CD4-positive, alpha-beta T cell treated with Interleukin-2 at 100 ng/mL for 4 hours (primary cell): ENCODE measurements around the gene SLC27A5.
A peak's percentile ranks its signal among the peaks of the same experiment; 100 is the strongest.
"Not testable (repeated sequence)": the region's sequence is repeated elsewhere in the genome, so short reads cannot be mapped to it uniquely, and the experiment has no call there.

Source experiments
- DNase-seq: peaks from one replicate; pipeline ENCODE4 v3.0.0-alpha.2; 2020; ENCODE audit warnings: low spot score

Gene SLC27A5

DNA sequence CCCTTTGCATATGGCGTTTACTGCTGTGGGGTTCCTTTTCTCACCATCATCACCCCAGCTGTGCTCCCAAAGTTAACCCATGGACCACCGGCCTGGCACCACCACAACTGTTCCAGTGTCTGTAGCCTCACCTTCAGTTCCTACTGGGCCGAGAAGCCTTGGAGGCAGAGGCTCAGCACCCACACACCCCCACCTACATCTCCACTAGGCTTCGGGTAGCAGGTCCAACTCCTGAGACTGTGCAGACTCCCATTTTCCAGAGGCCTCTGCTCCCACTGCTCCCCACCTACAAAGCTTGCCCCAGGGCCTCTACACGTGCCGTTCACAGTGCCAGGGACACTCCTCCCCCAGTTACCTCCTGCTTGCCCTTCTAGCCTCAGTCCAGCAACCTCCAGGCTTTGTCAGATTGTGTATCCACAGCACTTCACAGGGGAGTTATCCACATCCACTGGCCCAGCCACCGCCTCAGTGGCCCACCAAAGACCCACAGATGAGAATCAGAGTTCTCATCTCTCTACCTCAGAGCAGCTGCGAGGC is 14.1 kb downstream of the SLC27A5 start:
- DNase-seq: no peak

DNA sequence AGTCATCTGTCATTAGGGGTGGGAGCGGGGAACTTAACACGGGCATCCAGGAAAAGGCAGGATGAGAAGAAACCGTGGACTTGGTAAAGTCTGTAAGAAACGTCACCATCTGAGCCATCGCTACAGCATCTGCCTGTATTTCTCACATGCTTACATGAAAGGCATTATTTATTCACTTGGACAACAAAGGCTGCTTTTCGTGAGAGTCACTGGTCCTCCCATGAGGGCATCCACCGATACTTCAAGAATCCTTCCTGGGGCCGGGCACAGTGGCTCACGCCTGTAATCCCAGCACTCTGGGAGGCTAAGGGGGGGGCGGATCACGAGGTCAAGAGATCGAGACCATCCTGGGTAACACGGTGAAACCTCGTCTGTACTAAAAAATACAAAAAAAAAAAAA is 19.5 kb downstream of the SLC27A5 start:
- DNase-seq: no peak

DNA sequence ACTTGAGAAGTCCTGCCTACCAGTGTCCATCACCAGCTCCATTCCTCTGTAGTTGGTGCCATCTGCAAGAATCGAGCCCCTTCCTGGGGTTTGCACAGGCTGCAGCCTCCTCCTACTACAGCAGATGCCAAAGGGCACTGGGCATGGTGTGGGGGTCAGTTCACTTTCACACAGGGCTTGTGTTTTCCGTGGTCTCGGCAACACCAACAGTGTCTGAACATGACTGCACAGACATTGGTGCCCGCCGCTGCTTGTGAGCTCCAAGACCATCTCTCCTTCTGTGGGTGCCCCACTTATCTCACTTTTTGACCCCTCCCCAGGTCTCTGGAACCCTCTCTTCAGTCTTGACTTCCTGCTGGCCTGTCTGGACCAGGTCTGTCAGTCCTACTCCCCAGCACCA is 20.4 kb downstream of the SLC27A5 start:
- DNase-seq: no peak

DNA sequence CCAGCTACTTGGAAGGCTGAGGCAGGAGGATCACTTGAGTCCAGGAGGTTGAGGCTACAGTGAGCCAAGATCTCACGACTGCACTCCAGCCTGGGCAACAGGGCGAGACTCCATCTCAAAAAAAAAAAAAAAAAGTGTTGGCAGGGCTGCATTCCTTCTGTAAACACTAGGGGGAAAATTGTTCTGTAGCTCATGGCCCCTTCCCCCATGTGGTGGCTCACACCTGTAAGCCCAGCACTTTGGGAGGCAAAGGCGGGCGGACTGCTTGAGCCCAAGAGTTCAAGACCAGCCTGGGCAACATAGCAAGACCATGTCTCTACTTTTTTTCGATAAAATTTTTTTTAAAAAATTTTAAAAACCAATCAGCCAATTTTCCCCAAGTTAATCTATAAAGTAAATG is 27.4 kb downstream of the SLC27A5 start:
- not testable (repeated sequence) for DNase-seq

DNA sequence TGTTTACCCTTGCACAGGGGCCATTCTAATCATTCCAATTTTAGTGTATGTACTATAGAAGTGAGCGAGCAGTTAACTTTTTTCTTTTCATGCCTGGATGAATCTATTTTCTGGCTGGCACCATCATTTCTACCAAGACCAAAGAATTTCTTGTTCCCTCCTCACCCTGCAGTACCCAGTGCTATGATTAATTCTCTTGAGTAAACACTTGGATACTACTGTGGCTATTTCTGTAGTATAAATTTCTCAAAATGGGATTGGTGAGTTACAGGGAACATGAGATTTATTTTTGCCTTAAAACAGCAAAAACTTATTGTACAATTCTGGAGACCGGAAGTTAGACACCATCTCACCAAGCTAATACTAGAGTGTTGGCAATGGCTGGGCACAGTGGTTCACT is 28.0 kb downstream of the SLC27A5 start:
- DNase-seq: no peak

DNA sequence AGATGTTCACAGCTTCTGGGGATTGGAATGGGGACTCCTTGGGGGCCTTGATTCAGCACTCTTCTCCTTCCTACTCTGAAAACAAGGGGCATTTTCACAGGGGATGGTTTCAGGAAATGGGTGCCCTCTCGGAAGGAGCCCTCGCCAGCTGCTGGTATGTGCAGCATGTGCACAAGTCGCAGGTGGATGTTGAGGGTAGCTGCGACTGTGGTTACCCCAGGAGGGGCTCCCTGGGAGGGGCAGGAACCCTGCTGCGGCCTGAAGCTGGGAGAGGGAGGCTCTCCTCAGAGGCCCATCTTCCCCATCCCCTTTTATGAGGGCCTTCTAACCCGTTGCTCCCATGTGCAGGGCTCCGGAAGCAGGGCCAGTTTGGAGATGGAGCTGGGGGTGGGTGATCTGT is 29.4 kb downstream of the SLC27A5 start:
- DNase-seq: no peak

DNA sequence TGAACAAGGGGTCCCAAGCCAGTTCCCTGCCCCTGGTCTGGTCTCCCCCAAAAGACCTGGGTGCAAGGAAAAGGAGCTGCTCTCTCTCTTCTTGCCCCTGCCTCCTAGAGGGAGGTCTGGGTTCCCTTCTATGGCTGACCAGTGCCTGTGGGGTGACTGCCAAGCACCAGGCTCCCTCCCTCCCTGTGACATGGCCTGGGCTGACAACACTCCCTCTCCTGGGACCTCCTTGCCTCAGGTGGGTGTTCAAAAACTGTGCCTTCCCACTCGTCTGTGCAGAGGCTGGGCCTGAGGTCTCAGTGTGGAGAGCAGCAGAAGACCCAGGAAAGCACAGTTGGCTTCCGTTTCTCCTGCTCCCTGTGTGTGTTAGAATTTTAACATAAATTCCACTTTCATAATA is 31.0 kb downstream of the SLC27A5 start:
- no peak for DNase-seq

DNA sequence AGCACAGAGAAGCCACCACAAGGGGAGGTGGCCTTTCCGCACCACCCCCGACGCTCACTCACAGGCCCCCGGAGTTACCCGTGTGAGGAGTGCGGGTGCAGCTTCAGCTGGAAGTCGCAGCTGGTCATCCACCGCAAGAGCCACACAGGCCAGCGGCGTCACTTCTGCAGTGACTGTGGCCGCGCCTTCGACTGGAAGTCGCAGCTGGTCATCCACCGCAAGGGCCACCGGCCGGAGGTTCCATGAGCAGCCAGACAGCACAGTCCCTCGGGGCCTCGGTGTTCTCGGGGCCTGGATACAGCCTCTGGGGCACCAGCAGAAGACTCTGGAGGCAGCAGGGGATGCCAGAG is 31.3 kb downstream of the SLC27A5 start:
- DNase-seq: no peak

DNA sequence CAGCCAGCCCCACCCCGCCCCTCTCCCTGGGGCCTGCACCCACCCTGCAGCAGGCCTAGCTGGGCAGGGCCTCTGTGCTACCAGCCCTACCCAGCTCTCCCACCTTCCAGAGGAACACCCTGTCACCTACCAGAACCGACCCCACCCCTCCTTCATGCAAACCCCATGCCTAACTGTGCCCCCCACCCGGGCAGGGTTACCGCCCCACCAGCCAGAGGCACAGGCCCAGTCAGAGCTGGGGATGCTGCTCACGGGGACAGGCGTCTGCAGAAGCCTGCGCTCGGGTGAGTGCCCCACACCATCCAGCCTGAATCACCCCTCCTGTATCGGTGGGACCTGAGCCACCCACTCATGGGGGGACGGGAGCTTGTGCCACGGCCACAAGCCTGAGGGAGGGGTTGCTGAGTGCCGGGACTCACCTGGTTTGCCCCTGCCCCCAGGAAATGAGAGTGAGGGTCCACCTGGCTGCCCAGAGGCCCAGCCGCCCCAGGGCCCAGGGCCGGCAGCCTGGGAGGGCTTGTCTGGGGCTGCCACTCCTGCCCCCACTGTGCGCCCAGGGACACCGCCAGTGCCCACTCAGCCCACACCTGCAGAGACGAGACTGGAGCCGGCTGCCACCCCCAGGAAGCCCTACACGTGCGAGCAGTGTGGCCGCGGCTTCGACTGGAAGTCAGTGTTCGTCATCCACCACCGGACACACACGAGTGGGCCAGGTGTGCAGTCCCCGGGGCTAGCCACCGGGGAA is 31.9 kb downstream of the SLC27A5 start:
- no peak for DNase-seq

DNA sequence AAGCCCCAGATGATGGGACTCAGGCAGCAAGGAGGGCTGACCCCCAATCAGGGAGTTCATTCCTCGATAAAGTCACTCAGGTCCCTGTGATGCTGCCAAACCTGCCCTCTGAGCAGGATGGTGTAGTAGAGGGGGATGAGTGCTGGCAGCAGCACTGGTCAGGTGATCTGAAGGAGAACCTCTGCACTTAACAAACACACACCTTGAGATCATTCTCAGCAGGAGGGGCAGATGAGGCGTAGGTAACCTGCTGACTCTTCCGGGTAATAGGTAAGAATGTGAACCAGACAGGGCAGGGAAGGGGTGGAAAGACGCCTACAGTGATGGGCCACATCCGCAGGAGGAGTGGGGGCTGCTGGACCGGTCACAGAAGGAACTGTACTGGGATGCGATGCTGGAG is 32.5 kb downstream of the SLC27A5 start:
- no peak for DNase-seq

DNA sequence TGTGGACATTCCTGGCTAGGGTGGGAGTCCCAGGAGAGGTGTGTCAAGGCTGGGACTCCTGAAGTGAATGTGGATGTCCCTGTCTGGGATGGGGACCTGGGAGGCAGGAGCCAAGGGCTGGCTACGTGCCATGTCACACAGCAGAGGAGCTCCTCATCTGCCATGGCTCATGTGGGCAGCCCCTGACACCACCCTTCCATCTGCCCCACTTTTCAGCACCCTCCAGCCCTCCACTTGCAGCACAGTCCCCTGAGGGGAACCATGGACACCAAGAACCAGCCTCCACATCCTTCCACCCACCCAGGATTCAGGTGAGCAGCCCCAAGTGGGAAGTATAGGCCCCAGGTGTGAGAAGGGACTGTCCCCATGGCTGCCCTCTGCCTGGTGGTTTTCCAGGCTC is 33.9 kb downstream of the SLC27A5 start:
- no peak for DNase-seq

DNA sequence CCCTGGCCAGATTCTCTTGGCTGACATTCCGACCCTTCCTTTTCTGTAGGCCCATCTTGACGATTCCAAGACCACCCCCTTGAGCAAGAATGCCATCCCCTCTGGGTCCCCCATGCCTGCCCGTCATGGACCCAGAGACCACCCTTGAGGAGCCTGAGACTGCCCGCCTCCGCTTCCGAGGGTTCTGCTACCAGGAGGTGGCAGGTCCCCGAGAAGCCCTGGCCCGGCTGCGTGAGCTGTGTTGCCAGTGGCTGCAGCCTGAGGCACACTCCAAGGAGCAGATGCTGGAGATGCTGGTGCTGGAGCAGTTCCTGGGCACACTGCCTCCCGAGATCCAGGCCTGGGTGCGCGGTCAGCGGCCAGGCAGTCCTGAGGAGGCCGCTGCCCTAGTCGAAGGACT is 34.7 kb downstream of the SLC27A5 start:
- no peak for DNase-seq

DNA sequence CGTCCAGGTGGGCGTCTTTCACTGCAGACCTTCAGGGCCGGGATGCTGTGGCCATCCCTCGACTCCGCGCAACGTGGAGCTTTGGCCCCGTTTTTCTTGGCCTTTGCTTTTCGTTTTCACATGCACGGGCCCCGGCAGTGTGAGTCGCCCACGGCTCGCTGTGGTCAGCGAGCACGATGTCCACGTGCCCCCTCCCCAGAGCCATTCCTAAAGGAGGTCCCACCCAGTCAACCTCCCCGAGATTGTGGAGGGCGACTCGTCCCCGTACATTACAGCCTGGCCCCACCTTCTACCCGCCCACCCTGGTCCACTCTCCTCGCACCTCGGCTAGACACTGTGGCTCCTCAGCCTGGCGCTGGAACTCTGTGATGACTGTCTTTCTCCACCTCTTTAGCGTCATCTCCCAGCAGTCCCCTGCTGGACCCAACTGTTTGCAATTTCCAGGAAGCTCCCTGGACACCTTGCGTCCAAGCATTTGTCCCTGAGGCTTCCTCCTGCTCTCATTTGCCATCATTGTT is 35.2 kb downstream of the SLC27A5 start:
- no peak for DNase-seq

DNA sequence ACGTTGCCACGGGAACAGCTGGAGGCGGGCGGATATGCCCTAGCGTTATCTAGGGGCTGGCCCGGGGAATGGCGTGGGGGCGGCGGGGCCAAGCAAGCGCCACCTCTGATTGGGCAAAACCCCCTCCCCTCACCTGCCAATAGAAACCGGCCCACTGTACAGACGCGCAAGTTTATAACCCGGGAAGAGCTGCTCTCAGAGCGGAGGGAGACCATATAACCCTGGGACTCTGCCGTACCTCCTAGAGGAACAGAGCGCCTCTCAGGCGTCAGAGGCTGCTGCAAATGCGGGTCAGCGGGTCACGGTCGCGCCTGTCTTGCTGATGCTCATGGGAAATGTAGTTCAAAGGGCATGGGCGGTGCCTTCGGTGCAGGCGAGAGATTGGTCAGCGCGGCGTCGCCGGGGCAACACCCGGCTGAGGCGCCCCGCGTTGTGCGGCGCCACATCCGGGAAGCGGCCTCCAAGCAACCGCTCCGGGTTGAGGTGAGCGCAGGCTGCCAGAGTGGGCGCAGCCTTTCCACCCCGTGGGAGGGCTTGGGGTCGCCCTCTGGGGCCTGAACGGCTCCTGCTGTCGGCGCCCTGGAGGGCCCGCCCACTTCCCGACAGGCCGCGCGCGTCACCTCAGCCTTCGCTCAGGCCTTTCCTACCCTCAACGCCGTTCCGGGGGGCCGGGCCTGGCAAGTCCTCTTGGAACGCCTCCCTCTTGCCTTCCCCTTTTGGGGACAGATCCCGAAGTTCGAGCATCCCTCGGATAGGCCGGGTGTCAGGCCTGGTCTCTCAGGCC is 35.9 kb downstream of the SLC27A5 start, which contains the start of gene ZNF446:
Gene ZNF446 (plus strand): TSS at position 639 of the 784 bp plus-strand sequence. CDS start 867 bp downstream, outside the sequence.
- peak; percentile 96 for DNase-seq

DNA sequence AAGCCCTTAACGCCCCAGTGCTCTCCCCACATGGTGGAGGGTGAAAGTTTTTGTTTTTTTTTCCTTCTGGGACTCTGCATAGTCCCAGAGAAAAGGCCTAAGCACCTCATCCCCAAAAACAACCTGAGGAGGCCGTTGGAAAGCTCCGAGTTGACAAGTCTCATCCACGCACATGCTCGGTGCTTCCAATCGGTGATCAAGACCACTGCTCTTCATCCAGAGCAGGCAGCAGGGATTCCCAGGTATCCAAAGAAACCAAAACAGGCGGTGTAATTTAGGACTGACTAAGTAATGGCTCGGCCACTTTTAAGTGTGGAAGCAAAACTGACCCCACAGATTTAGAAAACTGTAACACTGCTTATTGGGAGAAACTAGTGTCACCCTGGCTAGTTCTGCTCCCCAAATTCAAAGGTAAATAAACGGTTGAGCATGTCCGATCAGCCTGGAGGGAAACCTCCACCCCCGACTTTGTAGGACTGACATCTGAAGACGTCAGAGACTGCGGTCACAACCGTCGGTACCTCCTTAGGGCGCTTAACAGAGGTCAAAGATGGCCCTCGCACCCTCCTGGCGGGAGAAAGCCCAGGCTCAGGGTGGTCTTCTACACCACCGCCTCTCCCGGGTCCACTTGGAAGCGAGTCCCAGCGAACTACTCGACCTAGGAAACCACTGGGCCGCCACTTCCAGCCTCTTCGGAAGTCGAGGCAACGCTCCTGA is 36.6 kb downstream of the SLC27A5 start:
- no peak for DNase-seq

DNA sequence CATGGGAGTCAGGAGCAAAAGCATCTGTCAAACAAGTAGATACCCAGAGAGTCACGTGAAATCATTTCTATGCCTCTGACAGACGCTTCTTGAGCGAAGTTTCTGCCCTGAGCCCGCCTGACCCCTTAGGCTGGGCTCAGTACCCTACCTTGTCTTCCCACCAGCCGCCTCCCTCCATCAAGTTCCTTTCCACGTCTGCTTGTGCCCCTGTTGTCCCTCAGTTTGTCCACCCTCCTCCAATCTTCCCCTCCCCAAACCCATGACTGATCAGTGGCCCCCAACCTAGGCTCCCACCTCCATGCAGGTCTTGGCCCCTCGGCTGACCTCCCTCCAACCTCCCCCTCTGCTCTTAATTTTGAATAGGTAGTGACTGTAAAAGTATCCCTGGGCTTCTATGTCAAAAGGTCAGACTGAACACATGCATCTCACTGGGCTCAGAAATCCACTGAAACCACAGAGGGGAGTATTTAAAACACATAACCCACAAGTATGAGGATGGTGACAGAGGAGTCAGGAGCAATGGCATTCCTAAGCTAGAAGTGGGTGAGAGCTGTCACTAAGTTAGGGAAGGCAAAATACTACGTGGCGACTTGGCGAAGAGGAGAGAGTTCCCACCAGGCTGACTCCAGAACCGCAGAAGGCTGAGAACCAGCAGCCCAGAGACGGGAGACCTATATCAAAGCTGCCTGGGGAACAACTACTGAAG is 37.3 kb downstream of the SLC27A5 start:
- DNase-seq: no peak

DNA sequence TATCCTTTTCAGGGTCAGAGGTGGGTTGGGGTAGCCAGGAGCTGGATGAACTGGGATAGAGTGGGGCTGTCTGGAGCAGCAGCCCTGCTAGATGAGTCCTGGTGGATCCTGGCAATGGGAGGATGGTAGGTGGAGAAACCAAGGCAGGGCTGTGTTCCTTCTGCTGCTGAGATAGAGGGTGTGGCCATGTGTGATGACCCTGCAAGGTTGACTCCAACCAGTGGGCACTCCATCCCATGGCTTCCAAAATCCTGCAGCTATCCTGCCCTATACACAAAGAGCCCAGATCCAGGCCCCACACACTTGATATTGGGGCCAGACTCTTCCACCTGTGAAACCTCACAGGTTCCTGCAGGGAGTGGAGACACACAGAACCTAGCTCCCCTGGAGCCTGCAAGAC is 38.0 kb downstream of the SLC27A5 start:
- no peak for DNase-seq

DNA sequence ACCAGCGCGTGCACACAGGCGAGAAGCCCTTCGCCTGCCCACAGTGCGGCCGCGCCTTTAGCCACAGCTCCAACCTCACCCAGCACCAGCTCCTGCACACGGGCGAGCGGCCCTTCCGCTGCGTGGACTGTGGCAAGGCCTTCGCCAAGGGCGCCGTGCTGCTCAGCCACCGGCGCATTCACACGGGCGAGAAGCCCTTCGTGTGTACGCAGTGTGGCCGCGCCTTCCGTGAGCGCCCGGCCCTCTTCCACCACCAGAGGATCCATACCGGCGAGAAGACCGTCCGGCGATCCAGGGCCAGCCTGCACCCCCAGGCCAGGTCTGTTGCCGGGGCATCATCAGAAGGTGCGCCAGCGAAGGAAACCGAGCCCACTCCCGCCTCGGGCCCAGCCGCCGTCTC is 40.1 kb downstream of the SLC27A5 start:
- no peak for DNase-seq

DNA sequence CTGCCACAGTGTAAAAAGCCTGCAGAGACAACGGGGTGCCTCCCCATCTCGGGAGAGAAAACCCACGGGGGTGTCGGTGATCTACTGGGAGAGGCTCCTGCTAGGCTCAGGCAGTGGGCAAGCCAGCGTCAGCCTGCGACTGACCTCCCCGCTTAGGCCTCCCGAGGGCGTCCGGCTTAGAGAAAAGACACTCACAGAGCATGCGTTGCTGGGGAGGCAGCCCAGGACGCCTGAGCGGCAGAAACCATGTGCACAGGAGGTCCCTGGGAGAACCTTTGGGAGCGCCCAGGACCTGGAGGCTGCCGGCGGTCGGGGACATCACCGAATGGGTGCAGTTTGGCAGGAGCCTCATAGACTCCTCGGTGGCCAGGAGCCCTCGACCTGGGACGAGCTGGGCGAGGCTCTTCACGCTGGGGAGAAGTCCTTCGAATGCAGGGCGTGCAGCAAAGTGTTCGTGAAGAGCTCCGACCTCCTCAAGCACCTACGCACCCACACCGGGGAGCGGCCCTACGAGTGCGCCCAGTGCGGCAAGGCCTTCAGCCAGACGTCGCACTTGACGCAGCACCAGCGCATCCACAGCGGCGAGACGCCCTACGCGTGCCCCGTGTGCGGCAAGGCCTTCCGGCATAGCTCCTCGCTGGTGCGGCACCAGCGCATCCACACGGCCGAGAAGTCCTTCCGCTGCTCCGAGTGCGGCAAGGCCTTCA is 40.8 kb downstream of the SLC27A5 start:
- DNase-seq: not testable (repeated sequence)

DNA sequence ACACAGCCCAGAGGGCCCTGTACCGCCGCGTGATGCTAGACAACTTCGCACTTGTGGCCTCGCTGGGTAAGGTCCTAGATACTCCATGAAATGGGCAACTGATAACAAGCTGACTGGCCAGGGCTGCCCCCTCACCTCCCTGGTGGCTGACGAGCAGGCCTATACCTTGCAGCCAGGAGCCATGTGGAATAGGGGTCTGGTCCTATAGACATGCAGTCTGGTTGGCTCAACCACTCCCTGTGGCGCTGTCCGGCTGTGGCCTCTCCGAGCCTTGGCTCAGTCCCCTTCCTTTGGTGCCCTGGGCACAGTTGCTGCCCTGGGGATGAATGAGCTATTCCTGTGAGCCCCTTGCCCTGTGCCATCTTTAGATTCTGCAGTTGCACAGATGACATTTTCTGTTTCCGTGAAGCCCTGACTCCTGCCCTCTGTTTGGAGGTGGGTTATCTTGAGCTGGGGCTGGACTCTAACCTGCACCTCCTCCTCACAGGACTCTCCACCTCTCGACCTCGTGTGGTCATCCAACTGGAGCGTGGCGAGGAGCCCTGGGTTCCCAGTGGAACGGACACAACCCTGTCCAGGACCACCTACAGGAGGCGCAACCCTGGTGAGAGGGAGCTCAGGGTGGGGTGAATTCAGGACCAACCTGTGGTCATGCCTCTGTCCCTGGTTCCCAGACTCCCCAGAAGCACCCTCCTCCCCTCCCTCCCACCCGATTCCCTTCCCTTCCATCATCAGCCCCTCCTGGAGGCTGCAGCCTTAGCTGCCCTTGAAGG is 42.4 kb downstream of the SLC27A5 start:
- DNase-seq: no peak
